Measurements from ENCODE around the gene CDH13.
A peak's percentile ranks its signal among the peaks of the same experiment; 100 is the strongest.

The CDH13 gene

DNA sequence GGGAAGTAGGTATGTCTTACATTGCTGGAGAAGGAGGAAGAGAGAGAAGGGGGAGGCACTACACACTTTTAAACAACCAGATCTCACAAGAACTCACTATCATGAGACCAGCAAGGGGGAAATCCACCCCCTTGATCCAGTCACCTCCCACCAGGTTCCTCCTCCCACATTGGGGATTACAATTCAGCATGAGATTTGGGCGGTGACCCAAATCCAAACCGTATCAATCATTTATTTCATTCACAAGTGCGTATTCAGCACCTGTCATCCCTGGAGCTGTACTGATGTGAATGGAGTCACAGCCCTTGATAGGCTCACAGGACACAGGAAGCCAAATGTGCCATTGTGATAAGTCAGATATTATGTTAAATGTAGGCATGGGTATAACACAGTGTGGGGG, 952.7 kb downstream of the CDH13 start:
- no peak for DNase-seq (ENCODE audit: low read depth)

DNA sequence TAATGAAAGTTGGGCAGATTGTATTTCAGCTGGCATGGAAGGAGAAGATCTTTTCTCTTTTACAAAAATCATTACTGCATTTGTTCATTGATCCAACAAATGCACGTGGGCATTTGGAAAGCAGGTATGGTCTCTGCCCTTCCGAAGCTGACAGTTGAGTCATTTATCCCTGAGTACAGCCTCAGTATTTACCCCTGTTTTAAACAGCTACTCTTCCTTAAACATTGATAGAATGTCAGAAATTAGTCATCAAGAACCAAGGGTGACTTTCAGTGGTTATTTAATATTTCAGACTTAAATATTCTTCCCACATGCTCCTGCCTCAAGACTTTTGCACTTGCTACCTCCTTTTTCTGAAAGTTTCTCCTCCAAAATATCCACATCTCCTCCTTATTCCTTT, 954.3 kb downstream of the CDH13 start:
- DNase-seq (ENCODE audit: low read depth), result no peak

DNA sequence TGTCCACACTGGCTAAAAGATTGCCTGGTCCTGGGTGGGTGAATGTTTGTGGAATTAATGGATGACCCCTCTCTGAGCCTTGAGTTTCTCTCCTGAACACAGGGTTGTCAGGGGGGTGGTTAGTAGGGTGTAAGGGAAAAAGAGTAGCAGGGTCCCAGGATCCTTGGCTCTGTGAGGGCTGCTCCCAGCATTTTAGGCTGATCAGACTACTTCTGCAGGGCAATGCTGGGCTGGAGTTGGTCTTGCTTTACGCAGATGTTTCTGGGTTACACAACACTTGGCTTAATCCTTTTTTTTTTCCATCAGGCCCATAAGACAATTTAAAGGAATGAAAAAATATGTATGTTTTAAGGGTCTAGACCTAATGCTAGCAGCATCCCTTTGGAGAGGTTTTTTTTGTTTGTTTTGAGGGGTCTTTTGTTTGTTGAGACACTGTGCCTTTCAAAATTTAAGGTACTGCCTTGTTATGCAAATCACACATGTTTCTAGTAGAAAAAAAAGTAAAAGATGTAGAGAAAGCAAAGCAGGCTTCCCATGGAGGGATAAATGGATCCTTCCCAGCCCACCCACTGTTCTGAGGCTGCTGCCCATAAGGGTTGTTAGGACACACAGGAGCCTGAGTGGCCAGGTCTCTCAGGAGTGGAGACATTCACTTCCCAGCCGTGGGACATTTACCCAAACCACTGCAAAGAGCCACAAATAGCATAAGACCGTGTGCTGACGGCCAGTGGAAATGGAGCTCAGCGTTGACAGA, 955.4 kb downstream of the CDH13 start:
- no peak for DNase-seq (ENCODE audit: low read depth)

DNA sequence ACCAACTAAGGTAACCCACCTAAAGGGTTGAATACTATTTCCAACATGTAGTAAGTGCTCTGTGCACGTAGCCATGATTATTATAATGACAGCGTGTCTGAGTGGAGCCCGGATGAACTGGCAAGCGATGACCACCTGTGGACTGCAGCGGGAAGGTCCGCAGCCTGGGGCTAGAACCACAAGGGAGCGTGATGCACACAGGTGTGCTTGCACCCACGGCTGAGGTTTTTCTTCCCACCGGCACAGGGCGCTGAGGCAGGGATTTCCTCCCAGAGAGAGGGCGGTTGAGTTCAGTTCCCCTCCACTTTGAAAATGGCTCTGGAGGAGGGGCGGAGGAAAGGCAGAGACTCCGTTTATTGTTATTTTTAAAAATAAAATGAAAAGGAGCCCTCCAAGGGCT, 959.3 kb downstream of the CDH13 start:
- DNase-seq (ENCODE audit: low read depth), result no peak

DNA sequence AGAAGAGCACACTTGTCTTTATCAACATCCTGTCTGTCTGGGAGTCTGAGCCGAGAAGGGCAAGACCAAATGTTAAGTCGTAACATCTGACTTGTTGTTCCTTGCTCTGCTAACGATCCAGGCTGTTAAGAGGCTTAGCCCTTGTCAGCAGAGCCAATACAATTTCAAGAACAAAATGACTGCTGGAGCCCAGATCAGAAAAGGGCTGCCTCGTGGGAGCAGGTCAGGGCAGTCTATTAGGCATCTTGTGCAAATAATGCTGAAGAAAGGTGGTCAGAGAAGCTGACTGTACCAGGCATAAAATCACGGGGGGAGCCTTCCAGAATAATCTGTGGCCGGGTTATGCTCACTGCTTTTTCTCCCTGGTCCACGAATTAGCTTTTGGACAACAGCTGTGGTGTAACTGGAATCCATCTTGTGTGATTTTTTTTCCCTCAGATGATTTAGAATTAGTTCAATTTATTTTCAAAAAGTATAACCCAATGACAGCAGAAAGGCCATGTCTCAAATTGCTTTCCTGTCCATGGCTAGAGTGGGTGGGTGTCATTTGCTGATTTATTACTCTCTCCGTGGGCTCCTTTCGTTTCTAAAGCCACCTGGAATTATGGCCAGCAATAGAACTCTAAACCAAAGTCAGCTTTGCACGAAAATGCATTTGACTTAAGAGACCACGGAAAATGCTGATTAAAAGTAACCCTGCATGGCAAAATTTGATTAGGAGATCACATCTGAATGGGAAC, 959.9 kb downstream of the CDH13 start:
- DNase-seq (ENCODE audit: low read depth), result no peak

DNA sequence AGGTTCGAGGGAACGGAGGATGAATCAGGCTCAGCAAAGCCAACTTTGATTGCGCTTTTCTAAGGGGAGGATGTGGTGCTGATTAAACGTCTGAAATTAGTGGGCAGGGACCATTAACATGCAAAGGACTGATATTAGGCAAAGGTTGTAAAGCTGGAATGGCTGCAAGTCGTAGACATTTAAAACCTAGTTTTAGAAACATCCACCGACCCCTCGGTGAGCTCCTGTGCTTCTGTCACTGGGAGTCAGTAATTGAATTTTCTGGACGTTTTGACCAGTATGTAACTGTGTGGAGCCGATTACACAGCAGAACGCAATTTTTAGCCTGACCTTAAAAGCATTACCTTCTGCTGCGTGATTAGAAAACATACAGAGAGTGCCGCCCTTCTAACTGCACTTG, 960.4 kb downstream of the CDH13 start:
- DNase-seq (ENCODE audit: low read depth), result no peak

DNA sequence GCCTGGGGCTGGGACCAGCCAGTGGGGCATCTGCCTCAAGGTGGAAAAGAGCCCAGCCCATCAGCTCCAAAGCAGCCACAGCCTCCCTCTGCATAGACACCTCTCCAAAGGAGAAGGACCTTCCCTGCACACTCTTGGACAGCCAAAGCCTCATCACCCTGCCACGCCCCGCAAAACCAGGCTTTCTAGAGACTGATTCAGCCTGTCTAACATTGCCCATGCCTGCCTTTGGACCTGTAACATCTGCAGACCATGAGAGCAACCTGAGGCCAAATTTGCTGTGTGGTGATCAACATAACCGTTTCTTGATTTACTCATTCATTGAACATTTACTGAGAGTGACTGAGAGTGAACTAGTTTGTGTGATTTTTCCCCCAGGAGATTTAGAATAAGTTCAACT, 961.3 kb downstream of the CDH13 start:
- no peak for DNase-seq (ENCODE audit: low read depth)

DNA sequence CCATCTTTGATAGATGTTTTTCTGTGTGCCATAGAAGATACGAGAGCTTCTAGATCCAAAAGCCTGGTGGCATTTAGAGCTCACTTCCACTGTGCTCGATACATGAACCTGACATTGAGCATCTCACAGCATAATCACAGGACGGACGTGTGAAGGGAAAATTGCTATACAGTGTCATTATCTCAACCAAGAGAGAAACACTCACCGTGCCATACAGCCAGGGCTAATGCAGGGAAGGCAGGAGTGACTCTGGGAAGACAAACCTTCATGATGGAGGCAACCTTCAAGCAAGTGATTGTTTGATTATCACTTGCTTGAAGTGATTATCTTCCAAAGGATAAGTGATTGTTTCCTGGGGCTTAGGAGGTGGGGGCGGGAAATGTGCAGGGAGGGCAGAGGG, 962.8 kb downstream of the CDH13 start:
- no peak for DNase-seq (ENCODE audit: low read depth)

DNA sequence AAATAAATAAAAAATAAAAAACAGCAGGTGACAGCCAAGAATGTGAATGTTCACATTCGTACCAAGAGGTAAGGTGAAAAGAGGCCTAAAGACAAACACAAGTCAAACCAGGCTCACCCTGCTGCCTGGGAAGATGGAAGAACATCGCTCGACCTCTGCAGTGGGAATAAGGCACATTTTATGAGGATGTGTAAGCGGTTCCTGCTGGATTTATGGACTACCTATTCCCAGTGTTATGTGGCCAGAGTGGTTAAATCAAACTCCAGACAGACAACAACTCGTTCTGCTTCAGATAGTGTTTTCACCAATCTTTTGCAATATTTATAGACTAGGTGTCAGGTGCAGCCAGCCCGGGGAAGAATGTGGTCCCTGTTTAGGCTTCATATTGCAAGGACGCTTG, 966.0 kb downstream of the CDH13 start:
- no peak for DNase-seq (ENCODE audit: low read depth)

DNA sequence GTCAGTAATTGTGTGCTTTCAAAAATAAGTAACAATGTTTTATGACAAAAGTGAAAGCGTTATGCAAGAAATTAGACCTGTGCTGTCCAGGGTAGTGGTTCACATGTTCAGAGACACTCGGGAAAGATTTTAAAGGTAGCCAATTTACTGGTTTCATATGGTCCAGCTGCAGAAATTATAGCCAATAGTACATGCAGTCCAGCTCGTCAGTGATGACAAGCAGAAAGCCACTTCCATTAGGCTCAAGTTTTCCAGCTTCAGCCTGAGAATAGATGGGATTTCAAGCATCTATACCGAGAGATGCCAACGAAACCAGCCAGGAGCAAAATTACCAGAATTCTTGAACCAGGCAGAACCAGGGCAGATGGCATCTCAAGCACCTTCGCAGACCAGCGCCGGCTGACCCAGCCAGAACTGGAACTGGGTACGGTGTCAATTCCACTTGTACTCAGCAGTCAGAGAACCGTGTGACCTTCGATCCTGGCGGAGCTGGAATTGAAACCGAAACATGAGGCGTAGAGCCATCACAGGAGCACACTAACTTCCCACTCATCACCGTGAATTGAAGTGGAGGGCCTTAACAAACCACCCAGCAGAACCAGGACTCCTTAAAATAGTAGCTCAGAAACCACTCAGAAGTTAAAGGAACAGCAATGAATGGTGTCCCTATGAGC, 973.2 kb downstream of the CDH13 start:
- DNase-seq (ENCODE audit: low read depth), result no peak

DNA sequence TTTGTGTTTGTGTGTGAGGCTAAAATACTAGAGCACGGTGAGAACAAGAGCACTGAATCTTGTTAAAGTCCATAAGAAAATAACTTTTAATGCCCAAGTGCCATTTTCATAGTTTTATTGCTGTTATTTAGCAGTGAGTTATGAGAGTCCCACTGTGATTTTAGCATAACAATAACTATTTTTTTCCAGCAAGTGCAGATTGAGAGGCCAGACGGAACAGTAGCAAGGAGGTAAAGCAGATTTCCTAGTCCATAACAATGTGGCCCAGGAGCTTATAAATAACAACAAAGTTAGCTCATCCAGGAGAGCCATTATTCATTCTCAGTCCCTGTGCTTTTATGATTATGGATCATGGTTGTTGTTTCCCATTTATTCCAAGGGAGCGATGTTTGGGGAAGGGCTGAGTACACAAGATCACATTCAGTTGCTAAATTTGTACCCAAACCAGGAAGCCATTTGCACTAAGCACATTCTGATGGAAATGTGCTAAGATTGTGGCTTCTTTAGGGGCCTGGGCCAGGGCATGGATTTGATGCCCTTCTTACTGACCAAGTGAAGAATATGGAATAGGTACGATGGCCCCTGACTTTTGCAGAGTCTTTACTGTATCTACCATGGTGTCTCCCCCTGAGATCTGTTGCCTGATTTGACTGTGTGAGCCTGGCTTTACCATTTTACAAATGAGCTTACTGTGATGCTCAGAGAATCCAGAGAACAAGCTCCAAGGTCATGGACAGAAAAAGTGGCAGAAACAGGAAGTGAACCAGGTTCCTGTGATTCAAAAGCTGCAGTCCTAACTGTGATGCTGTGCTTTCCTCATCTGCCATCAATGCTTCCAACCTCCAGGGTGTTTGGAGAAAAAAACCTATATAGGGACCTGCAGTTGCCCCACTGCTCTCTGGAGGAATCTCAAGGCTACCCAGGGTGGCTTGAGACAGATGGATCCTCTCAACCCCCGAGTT, 976.3 kb downstream of the CDH13 start:
- no peak for DNase-seq (ENCODE audit: low read depth)

DNA sequence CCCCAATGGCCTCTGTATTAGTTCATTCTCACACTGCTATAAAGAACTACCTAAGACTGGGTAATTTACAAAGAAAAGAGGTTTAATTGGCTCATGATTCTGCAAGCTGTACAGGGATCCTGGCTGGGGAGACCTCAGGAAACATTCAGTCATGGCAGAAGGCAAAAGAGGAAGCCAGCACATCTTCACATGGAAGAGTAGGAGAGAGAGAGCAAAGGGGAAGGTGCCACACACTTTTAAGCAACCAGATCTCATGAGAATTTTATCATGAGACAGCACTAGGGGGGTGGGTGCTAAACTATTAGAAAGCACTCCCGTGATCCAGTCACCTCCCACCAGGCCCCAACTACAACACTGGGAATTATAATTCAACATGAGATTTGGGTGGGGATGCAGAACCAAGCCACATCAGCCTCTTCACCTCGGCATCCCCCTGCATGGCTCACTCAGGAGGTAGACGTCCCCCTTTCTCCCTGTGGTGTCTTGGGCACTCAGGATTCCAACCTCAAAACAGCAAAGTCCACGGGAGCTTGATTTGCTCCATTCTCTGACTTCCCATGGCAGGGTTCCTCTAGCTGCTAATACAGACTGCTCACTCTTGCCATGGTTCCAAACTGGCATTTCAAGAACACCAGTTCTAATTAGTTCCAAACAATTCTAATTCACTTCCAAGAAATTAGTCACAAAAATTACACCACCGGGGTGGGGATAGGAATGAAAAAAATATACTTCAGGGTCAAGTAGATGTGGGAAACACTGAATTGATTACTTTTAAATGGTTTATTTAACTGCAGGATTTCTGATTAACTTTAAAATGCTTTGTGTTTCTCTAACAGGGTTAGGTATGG, 977.2 kb downstream of the CDH13 start:
- no peak for DNase-seq (ENCODE audit: low read depth)

DNA sequence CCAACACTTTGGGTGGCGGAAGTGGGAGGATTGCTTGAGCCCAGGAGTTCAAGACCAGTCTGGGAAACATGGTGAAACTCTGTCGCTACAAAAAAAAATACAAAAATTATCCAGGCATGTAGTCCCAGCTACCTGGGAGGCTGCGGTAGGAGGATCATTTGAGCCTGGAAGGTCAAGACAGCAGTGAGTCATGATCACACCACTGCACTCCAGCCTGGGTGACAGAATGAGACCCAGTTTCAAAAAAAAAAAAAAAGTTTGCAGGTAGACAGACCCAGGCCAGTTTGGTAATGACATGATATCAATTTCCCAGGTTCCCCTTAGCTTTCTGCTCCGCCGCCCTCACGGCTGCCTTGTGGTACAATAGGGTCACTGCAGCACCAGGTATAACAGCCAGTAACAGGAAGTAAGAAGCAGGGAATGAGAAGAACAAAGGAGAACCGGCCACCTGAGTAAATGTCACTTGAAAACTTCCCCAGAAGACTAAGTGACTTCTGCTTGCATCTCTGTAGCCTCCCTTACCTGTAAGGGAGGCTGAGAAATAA, 979.8 kb downstream of the CDH13 start:
- no peak for DNase-seq (ENCODE audit: low read depth)

DNA sequence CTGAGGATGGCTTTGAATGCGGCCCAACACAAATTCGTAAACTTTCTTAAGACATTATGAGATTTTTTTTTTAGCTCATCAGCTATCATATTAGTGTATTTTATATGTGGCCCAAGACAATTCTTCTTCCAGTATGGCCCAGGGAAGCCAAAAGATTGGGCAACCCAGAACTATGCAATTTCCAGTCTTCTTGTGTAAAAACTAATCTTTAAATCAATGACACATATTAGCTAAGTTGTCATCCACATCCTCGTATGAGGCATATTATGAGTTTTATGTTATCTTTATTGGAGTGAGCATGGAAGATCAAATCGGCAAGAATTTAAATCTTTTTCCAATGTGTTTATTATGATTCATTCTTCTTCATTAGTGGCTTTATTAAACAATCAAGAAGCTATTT, 982.4 kb downstream of the CDH13 start:
- DNase-seq (ENCODE audit: low read depth), result no peak

DNA sequence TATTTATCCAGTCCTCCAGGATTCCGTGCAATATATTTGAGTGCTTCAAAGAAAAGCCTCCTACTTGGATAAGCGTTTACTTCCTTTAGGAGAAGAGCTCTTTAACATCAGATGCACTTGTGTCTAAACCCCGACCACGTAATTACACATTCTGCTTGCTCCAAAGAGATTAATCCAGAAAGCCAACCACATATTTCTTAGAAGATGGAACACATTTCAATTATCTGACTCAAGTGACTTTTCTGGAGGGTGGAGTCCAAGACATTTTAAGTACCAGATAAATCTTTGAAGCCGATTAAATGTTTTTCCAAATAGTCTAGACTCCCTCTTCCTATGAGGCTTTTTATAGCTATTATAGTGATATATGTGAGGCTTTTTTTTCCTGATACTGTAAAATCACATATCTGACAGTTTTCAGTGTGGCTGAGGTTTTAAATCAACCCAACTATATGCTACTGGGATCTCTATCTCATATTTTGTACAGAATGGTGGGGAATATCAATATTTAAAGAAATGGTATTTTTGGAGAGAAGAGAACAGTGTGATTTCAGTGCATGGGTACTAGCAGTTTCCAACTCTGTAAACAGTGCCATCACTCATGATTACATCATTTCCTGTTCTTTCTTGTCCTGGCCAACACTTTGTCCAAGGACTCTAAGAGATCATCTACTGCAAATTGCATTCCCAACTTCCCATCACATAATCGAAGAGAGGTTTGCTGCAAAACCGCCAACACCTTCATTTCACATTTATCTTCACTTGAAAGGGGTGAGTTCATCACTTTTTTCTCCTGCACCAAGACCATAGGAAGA, 988.6 kb downstream of the CDH13 start:
- DNase-seq (ENCODE audit: low read depth), result peak; percentile 37

DNA sequence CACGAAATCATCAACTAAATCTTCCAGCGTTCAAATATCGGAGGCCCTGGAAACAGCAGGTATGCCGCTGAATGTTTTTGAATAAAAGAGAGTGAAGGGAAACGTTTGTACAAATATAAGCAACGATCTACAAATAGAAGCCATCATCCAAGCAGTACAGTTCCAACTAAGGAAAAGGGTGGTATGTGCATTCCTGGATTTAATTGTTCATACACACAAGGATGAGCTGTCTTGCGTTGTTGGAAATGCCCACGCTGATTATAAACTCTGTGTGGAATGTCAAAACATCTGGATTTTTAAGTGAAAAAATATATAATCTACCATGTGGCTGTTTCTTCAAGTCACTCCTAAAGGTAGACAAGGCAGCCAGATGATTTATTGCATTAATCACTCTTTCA, 989.2 kb downstream of the CDH13 start:
- DNase-seq (ENCODE audit: low read depth), result no peak

DNA sequence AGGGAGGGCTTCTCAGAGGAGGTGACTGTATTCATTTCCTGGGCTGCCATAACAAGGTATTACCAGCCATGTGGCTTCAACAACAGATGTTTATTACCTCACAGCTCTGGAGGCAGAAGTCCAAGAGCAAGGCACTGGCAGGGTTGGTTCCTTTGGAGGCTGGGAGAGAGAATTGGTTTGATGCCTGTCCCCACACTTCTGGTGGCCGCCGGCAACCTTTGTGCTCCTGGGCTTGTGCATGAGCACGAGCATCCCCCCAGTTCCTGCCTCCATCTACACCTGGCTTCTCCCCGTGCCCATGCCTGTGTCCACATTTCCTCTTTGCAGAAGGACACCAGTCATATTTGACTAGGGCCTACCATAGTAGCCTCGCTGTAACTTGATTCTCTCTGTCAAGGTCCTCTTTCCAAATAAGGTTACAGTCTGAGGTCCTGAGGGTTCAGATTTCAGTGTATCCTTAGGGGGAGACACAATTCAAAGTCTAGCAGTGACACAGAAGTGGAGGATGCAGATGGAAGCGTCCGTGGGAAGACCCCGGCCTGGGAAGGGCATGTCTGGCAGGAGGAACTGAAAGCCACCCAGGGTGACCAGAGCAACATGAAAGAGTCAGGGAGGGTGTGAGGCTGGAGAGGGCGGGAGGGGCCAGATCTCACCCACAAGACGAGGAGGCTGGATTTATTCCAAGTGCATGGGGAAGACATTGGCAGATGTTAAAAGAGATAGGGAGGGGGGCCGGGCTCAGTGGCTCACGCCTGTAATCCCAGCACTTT, 992.8 kb downstream of the CDH13 start:
- DNase-seq (ENCODE audit: low read depth), result no peak

DNA sequence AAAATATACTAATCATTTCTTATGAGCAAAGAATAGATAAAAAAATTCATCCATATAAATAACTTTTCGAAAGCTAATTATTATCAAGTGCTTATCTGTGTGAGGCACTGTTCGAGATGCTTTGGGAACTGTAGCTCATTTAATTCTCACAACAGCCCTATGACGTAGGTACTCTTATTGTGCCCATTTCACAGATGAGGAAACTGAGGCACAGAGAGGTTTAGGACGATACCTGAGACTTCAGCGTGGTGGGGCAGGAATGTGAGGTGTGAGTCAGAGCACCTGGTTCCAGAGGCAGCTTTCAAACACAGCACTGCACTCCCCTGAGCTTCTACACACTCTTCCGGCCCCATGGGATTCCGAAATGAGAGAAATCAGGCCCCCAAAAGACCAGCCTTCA, 995.2 kb downstream of the CDH13 start:
- no peak for DNase-seq (ENCODE audit: low read depth)

DNA sequence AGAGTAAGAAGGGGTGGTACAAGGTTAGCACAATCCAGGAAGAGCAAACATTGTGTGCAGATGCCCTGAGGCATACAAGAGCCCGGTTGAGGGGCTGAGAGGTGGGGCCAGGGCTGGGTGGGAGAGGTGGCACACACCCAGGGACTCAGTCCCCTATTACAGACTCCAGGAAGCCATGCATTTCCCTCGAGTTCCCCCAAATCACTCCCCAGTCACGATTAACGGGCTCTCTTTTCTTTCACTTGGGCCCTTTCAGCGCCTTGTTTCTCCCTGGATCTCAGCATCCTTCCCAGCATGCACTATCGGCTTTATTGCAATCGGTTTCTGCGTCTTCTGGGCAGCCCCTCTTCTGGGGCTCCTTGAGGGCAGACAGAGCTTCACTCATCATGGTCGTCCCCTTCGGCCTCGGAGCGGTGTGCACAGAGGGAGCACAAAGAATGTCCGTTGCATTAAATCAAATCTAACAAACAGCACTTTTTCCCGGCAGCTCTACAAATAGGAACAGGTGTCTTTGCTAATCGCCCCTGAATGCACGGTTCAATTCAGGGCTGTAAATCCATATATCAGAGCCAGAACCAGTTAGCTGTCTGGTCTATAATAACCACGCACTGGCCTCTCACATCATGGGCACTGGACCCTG, 996.4 kb downstream of the CDH13 start:
- DNase-seq (ENCODE audit: low read depth), result no peak

All from GM04504 (cell line).